PC-9 (cell line): Measurements from ENCODE around the gene SPRED2. TPM values are rescaled to one million over a fixed set of nuclear protein-coding genes. Genes with fewer than 3 reads are reported as not detected.

Experiments
- BruUV-seq: library from RNA; stranded (reverse); fragments of 400-500 nt; replicated peaks from 2 replicates; lab custom pipeline; 2021; lab: Mats Ljungman, UMichigan
- CTCF ChIA-PET: fragments of 300-600 bp; sonication (Branson Sonifier 250); formaldehyde crosslinking; loops from one replicate; lab custom pipeline; 2022; ENCODE audit warnings: antibody characterized with exemption; lab: Charles Lee
- POLR2A ChIA-PET: fragments of 300-600 bp; sonication (Branson Sonifier 250); formaldehyde crosslinking; loops from one replicate; lab custom pipeline; 2022; ENCODE audit warnings: antibody characterized with exemption; ENCODE audit not compliant: unreplicated experiment; lab: Charles Lee
- DNase-seq, 2 experiments: peaks; one replicate each; pipeline versions ENCODE4 v3.0.0 to v3.0.0-alpha.2; 2015 to 2022; ENCODE audit warnings: mixed read lengths in 1 of 2
- H2AFZ ChIP-seq: fragments of 200-600 bp; sonication (generic); 2 replicates; pipeline ENCODE4 v1.8.1; 2017; ENCODE audit warnings: antibody characterized with exemption
- H3F3A ChIP-seq: fragments of 200-600 bp; sonication (generic); 2 replicates; pipeline ENCODE4 v1.8.1; 2017; ENCODE audit warnings: antibody characterized with exemption, mild to moderate bottlenecking, low read depth; ENCODE audit not compliant: insufficient read depth
- H3K27ac ChIP-seq: fragments of 200-600 bp; sonication (generic); 2 replicates; pipeline ENCODE4 v1.6.1; 2016; ENCODE audit warnings: mixed run types
- H3K27me3 ChIP-seq: fragments of 200-600 bp; sonication (generic); 2 replicates; pipeline ENCODE4 v1.6.1; 2016; ENCODE audit warnings: low read depth, mixed run types; ENCODE audit not compliant: insufficient read depth
- H3K36me3 ChIP-seq: fragments of 200-600 bp; sonication (generic); 2 replicates; pipeline ENCODE4 v1.6.1; 2016; ENCODE audit warnings: low read depth, mixed run types
- H3K4me1 ChIP-seq: fragments of 200-600 bp; sonication (generic); replicated peaks from 2 replicates; pipeline ENCODE4 v1.6.1; 2016; ENCODE audit warnings: mixed run types; ENCODE audit not compliant: insufficient read depth
- H3K4me2 ChIP-seq: fragments of 200-600 bp; sonication (generic); 2 replicates; pipeline ENCODE4 v1.6.1; 2017; ENCODE audit warnings: mixed run types
- H3K4me3 ChIP-seq: fragments of 200-600 bp; sonication (generic); 2 replicates; pipeline ENCODE4 v1.6.1; 2016; ENCODE audit warnings: mixed run types
- H3K79me2 ChIP-seq: fragments of 200-600 bp; sonication (generic); 2 replicates; pipeline ENCODE4 v1.6.1; 2017; ENCODE audit warnings: low read depth, mixed run types
- H3K9me2 ChIP-seq: fragments of 200-600 bp; sonication (generic); 2 replicates; pipeline ENCODE4 v1.8.1; 2017; ENCODE audit warnings: mild to moderate bottlenecking; ENCODE audit not compliant: insufficient read depth
- H3K9me3 ChIP-seq: fragments of 200-600 bp; sonication (generic); 2 replicates; pipeline ENCODE4 v1.8.1; 2016; ENCODE audit warnings: low read depth; ENCODE audit not compliant: insufficient read depth
- H4K20me1 ChIP-seq: fragments of 200-600 bp; sonication (generic); 2 replicates; pipeline ENCODE4 v1.8.1; 2017; ENCODE audit not compliant: insufficient read depth
- CTCF ChIP-seq: fragments of 200-600 bp; sonication (generic); conservative IDR thresholded peaks from 2 replicates; pipeline ENCODE4 v1.6.1; 2017; ENCODE audit warnings: mixed run types, antibody characterized with exemption, mild to moderate bottlenecking, moderate library complexity
- EZH2 ChIP-seq: fragments of 200-600 bp; sonication (generic); IDR thresholded peaks from 2 replicates; pipeline ENCODE4 v1.8.0; 2017; ENCODE audit warnings: antibody characterized with exemption, low read depth
- intact Hi-C: fragments of 100-400 bp; cut with micrococcal nuclease; formaldehyde crosslinking; loops from one replicate; pipeline ENCODE4 v1.10.0; 2022; ENCODE audit not compliant: unreplicated experiment
- total RNA-seq: library from RNA; stranded (reverse); gene quantifications from 2 replicates; pipeline ENCODE4 v1.2.3, GENCODE V29; 2021

Gene SPRED2
- total RNA-seq, 1 experiment from 2014 or later, result 33.6 TPM

DNA sequence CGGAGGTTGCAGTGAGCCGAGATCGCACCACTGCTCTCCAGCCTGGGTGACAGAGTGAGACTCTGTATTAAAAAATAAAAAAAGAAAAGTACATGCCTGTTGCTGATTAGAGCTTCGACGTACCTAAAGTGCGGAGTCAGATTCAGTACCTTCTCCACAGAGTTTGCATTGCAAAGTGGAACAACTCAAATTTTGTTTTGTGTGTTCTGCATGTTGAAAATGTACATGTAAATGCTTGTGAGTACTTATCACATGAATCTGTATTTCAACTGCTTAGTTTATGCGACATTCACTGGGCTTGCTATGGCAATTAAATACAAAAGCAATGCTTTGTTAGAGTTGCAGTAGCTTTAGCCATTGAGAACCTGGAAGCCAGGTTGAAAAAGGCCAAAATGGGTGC lies 168.4 kb downstream of the SPRED2 start:
- BruUV-seq, result no TSS peak
- H4K20me1 ChIP-seq, result peaks cover 29% of the 10 kb centered on the region
- TF ChIP-seq CTCF, result no peak
- no peak for TF ChIP-seq EZH2
- peaks cover 28% of the 10 kb centered on the region for H3K79me2 ChIP-seq
- peaks cover 35% of the 10 kb centered on the region for H3F3A ChIP-seq
- no peak overlapping the region for H3K4me2 ChIP-seq
- no peak overlapping the region for H3K27ac ChIP-seq
- no peak overlapping the region for H3K4me3 ChIP-seq
- no peaks in the 10 kb centered on the region for H3K9me3 ChIP-seq
- CTCF ChIA-PET, result no interaction called here
- H3K36me3 ChIP-seq, result peaks cover 29% of the 10 kb centered on the region
- intact Hi-C loops, result loop anchor here (2.0 kb wide), 1 partner anchor 119 kb away; no protein-coding TSS in a partner anchor
- peaks cover 9% of the 10 kb centered on the region; the same call in 1 of the 2 replicates for H3K4me1 ChIP-seq
- H3K9me2 ChIP-seq, result no peaks in the 10 kb centered on the region
- POLR2A ChIA-PET, result no interaction called here
- no peak for DNase-seq
- no peaks in the 10 kb centered on the region for H3K27me3 ChIP-seq
- H2AFZ ChIP-seq, result no peak overlapping the region

GRCh38 chr2:65263262-65263661 lies 169.1 kb downstream of the SPRED2 start:
- Histone ChIP-seq H3K36me3 (peaks cover 32% of the 10 kb centered on the region), H3F3A (peaks cover 33% of the 10 kb centered on the region), H3K27ac (no peak overlapping the region), H4K20me1 (peaks cover 29% of the 10 kb centered on the region), H3K27me3 (no peaks in the 10 kb centered on the region), H2AFZ (no peak overlapping the region), H3K4me2 (no peak overlapping the region), H3K4me1 (peaks cover 9% of the 10 kb centered on the region; the same call in 1 of the 2 replicates), H3K79me2 (peaks cover 30% of the 10 kb centered on the region), H3K9me2 (no peaks in the 10 kb centered on the region), H3K4me3 (no peak overlapping the region), H3K9me3 (no peaks in the 10 kb centered on the region)
- TF ChIP-seq EZH2, result no peak
- TF ChIP-seq CTCF, result no peak
- DNase-seq, result no peak
- CTCF ChIA-PET, result no interaction called here
- no TSS peak for BruUV-seq
- POLR2A ChIA-PET, result no interaction called here
- intact Hi-C loops, result no loop called here

DNA sequence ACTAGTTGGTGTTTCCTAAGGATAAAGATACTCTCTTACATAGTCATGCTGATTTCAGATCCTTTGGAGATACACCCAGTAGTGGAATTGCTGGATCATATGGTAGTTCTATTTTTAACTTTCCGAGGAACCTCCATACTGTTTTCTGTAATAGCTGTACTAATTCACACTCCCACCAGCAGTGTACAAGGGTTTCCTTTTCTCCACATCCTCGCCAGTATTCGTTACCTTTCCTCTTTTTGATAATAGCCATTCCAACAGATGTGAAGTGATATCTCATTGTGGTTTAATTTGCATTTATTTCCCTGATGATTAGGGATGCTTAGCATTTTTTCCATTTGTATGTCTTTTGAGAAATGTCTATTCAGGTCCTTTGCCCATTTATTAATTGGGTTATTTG lies 170.7 kb downstream of the SPRED2 start:
- Histone ChIP-seq H4K20me1 (peaks cover 32% of the 10 kb centered on the region), H3K4me2 (no peak overlapping the region), H3K27ac (no peak overlapping the region), H3K4me3 (no peak overlapping the region), H3F3A (peaks cover 28% of the 10 kb centered on the region), H3K27me3 (no peaks in the 10 kb centered on the region), H3K36me3 (peaks cover 24% of the 10 kb centered on the region), H3K79me2 (peaks cover 29% of the 10 kb centered on the region), H3K9me2 (no peaks in the 10 kb centered on the region), H3K9me3 (no peaks in the 10 kb centered on the region), H2AFZ (no peak overlapping the region), H3K4me1 (peaks cover 7% of the 10 kb centered on the region; the same call in 1 of the 2 replicates)
- no TSS peak for BruUV-seq
- ChIA-PET CTCF (interaction anchor here (0.6 kb wide), 1 partner anchor 1299 kb away, joined by 20 read pairs; no protein-coding TSS in a partner anchor), POLR2A (no interaction called here)
- no peak for TF ChIP-seq EZH2
- TF ChIP-seq CTCF, result no peak
- intact Hi-C loops, result no loop called here
- DNase-seq, result no peak

Other genes with a start within 250 kb of the SPRED2 start
- 170 and 246 TPM in 2 replicates for gene ACTR2, start 204.8 kb downstream of the SPRED2 start, total RNA-seq